Measurements from ENCODE around the gene RAB8B.
A peak's percentile ranks its signal among the peaks of the same experiment; 100 is the strongest.

Gene RAB8B

DNA sequence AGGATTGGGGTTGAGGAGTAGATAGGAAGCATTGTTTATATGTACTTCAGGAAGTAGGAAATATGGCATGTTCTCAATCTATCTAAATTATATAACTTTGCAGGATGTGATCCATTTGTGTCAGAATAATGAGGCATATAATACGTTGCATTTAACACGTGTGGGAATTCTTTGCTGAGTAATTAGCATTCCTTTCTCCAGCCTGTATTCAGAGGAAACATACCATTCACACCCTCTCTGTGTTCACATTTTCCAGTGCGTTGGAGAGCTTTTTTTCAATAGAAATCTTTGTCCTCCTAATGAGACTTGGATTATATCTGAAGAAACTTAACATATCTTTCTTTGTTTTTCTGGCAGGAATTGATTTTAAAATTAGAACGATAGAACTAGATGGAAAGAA, 55.0 kb downstream of the RAB8B start:
- DNase-seq (ENCODE audit: low read depth) = no peak
- no peak overlapping the region for H3K4me3 ChIP-seq (ENCODE audit: low read depth, low read length)
- in situ Hi-C loops (cut with HindIII; ENCODE audit: low sequenced_read_pairs) = no loop called here
- TF ChIP-seq, protein P1, sequence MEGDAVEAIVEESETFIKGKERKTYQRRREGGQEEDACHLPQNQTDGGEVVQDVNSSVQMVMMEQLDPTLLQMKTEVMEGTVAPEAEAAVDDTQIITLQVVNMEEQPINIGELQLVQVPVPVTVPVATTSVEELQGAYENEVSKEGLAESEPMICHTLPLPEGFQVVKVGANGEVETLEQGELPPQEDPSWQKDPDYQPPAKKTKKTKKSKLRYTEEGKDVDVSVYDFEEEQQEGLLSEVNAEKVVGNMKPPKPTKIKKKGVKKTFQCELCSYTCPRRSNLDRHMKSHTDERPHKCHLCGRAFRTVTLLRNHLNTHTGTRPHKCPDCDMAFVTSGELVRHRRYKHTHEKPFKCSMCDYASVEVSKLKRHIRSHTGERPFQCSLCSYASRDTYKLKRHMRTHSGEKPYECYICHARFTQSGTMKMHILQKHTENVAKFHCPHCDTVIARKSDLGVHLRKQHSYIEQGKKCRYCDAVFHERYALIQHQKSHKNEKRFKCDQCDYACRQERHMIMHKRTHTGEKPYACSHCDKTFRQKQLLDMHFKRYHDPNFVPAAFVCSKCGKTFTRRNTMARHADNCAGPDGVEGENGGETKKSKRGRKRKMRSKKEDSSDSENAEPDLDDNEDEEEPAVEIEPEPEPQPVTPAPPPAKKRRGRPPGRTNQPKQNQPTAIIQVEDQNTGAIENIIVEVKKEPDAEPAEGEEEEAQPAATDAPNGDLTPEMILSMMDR (IDR thresholded peaks at IDR 0.05; ENCODE audit: low read depth, low read length, missing control alignments) = no peak

DNA sequence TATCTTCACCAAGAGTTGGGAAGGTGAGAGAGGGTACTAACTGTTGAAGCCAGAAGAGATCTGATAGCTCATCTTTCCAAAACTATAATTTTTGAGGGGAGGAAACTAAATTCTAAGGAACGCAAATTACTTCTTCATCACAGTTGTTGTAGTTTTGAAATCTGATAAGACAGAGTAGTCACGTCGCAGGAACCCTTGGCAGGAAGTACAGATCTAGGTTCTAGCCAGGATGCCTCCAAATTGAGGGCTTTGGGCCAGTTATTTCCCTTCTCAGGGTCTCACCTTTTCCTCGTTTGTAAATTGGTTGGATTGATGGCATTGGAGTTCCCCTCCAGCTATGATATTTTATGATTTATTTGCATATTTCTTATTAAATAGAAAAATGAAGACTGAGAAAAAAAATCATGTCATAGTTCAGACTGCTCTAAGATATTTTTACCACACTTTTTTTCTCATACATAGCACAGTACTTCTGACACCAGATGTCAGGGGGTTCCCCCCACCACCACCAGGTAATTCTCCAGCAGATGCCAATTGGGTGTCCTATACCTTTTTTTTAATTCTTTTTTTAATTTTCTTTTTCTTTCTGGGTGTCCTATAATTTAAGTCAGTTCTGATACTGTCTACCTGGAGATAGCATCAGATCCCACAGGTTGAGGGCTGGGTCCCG, 55.7 kb downstream of the RAB8B start:
- DNase-seq (ENCODE audit: low read depth) = no peak
- no peak overlapping the region for H3K4me3 ChIP-seq (ENCODE audit: low read depth, low read length)
- in situ Hi-C loops (cut with HindIII; ENCODE audit: low sequenced_read_pairs) = no loop called here
- TF ChIP-seq, protein P1 (IDR thresholded peaks at IDR 0.05; ENCODE audit: low read depth, low read length, missing control alignments) = no peak

DNA sequence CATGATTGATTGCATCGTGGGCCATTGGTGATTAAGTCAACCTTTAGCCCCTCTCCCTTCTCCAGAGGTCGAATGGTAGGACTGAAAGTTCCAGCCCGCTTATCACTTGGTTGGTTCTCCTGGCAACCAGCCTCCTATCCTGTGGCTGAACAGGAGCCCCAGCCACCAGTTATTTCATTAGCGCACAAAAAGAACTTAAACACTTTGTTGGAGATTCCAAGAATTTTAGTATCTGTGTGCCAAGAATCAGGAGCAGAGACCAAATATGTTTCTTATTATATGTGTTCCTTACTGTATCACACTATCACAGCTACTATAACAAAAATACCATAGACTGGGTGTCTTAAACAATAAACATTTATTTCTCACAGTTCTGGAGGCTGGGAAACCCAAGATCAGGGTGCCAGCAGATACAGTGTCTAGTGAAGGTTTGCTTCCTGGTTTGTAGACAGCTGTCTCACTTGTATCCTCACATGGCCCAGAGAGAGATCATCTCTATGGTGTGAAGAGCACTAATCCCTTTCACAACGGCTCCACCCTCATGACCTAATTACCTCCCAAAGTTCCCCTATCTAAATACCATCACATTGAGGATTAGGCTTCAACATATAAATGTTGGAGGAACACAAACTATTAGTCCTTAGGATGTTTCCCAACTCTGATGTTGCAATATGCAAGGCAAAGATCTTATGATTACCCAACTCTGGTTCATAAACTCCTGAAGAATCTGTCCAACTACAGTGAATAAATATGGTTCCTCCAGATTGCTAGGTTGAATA, 57.5 kb downstream of the RAB8B start:
- no peak overlapping the region for H3K4me3 ChIP-seq (ENCODE audit: low read depth, low read length)
- in situ Hi-C loops (cut with HindIII; ENCODE audit: low sequenced_read_pairs) = no loop called here
- TF ChIP-seq, protein P1 (IDR thresholded peaks at IDR 0.05; ENCODE audit: low read depth, low read length, missing control alignments) = no peak
- DNase-seq (ENCODE audit: low read depth) = no peak

DNA sequence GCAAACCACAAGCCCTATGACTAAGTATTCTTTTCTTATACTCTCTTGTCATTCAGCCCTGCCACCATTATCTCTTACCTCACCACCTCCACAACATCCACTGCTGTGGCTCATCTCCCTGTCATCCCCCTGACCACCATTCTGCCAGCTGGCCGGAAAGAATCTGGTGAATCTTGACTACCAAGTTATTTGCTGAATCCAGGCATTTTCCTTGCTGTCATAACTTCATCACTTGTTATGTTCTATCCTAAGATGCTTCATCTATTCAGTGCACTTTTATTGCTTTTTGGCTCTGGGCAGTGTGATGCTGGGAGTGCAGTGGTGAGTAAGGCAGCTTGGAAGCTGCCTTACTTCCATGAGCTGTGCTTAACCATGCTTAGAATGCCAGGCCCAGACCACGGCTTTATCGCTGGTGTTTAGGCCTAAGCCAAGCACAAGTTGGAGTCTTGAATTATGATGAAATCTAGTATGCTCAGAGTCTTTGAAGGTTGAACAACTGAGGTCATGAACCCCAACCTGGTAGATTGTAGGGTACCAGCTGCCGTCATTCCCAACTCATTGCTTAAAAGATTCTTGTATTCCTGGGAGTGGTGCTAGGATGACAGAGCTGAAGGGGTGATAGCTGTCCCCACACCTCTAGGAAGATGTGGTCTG, 61.0 kb downstream of the RAB8B start:
- no peak overlapping the region for H3K4me3 ChIP-seq (ENCODE audit: low read depth, low read length)
- TF ChIP-seq, protein P1 (IDR thresholded peaks at IDR 0.05; ENCODE audit: low read depth, low read length, missing control alignments) = no peak
- in situ Hi-C loops (cut with HindIII; ENCODE audit: low sequenced_read_pairs) = no loop called here
- peak; percentile 71 for DNase-seq (ENCODE audit: low read depth)

DNA sequence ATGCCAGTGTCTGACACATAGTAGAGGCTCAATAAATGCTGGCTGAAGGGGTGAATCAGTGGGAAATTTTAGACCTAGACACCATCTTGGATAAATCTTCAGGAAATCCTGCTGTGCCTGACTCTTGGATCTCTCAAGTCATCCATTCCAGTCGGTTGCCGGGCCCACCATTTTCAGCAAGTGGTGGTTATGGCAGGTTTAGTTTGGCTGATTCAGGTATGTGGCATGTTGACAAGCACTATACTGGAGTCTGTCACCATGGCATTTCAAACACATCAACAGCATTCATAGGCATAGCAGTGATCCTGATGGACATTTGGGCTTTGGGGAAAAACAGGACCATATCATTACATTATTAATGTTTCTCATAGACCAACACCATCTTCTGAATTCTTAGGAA, 62.3 kb downstream of the RAB8B start:
- no peak for DNase-seq (ENCODE audit: low read depth)
- TF ChIP-seq, protein P1 (IDR thresholded peaks at IDR 0.05; ENCODE audit: low read depth, low read length, missing control alignments) = no peak
- in situ Hi-C loops (cut with HindIII; ENCODE audit: low sequenced_read_pairs) = no loop called here
- H3K4me3 ChIP-seq (ENCODE audit: low read depth, low read length) = no peak overlapping the region

DNA sequence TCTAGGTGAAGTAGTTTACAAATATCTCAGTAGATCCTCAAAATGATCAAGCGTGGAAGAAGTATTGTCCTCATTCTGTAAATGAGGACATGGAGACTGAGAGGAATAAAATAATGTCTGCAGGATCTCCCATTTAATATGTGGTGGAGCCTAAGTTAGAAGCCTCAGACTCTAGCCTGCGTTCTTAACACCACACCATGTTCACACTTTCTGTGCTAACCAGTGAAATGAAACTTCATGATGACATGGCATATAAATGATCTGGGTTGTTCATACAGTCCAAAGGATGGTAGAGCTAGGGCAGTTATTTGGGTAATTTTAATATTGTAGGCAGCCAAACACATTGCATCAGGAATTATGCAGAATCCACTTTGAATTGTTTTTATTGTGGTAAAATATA, 62.9 kb downstream of the RAB8B start:
- in situ Hi-C loops (cut with HindIII; ENCODE audit: low sequenced_read_pairs) = no loop called here
- DNase-seq (ENCODE audit: low read depth) = no peak
- TF ChIP-seq, protein P1 (IDR thresholded peaks at IDR 0.05; ENCODE audit: low read depth, low read length, missing control alignments) = no peak
- H3K4me3 ChIP-seq (ENCODE audit: low read depth, low read length) = no peak overlapping the region
